Stomach (tissue), 9 donors: ENCODE results near the gene SRPX2. TPM values are rescaled to one million over a fixed set of nuclear protein-coding genes. Genes with fewer than 3 reads are reported as not detected.

Experiments used
- DNase-seq, 2 donors: peaks; one replicate each; pipeline versions ENCODE4 v3.0.0 to v3.0.0-alpha.2; 2013 to 2019
- H3K27ac ChIP-seq, 5 donors: fragments of 200-600 bp in 4 of 5; sonication (generic) in 4 of 5; one replicate each; pipeline ENCODE4 v1.5.1; 2013 to 2019; ENCODE audit warnings: mild to moderate bottlenecking in 1 of 5, moderate library complexity in 1 of 5
- H3K27me3 ChIP-seq, 3 donors: fragments of 200-600 bp; sonication (generic); one replicate each; pipeline ENCODE4 v1.5.1; 2017 to 2019; ENCODE audit warnings: mixed run types in 1 of 3
- H3K36me3 ChIP-seq, 4 donors: fragments of 200-600 bp; sonication (generic); 1 replicate in 3 of 4; 2 replicates in 1 of 4; pipeline ENCODE4 v1.5.1; 2016 to 2019
- H3K4me1 ChIP-seq, 4 donors: fragments of 200-600 bp; sonication (generic); one replicate each; pipeline ENCODE4 v1.5.1; 2016 to 2019
- H3K4me3 ChIP-seq, 4 donors: fragments of 200-600 bp; sonication (generic) in 3 of 4; one replicate each; pipeline ENCODE4 v1.5.1; 2016 to 2019; ENCODE audit warnings: mild to moderate bottlenecking in 1 of 4
- H3K9me3 ChIP-seq, 4 donors: fragments of 200-600 bp; sonication (generic); one replicate each; pipeline ENCODE4 v1.5.1; 2016 to 2019
- EP300 ChIP-seq: sonication (generic); formaldehyde crosslinking; IDR thresholded peaks from one replicate; pipeline ENCODE4 v1.6.1; 2017; ENCODE audit warnings: antibody characterized with exemption
- POLR2A ChIP-seq, 4 donors: fragments of 450-650 bp; IDR thresholded peaks; one replicate each; pipeline ENCODE4 v1.6.1; 2016; ENCODE audit warnings: antibody characterized with exemption in 4 of 4, control low read depth in 2 of 4, mild to moderate bottlenecking in 1 of 4, moderate library complexity in 1 of 4
- POLR2AphosphoS5 ChIP-seq, 3 donors: sonication (generic); formaldehyde crosslinking; IDR thresholded peaks; one replicate each; pipeline ENCODE4 v1.6.1; 2016; ENCODE audit warnings: antibody characterized with exemption in 3 of 3
- WGBS, 5 donors: extraction: QIAGEN DNeasy Blood & Tissue Kit in 3 of 5; methylation state at CpG; one replicate each; pipeline versions ENCODE4 v1.1.5 to v1.1.7; 2013 to 2018; 5-methylcytosine and 5-hydroxymethylcytosine counted together
- intact Hi-C: fragments of 100-400 bp; cut with DNase I; formaldehyde crosslinking; loops from one replicate; pipeline ENCODE4 v1.15.1; 2023; ENCODE audit warnings: low total_unique reads
- polyA plus RNA-seq, 3 donors: library from polyadenylated mRNA; stranded (reverse); fragments of 200-250 nt; gene quantifications; one replicate each; pipeline ENCODE4 v1.2.3, GENCODE V29; 2013
- total RNA-seq, 5 donors: library from RNA; depleted of rRNA; stranded (reverse); fragments of >200 nt; gene quantifications; one replicate each; pipeline versions ENCODE4 v1.1.0 to v1.2.3, GENCODE V29; 2014 to 2016
- TF ChIP-seq, protein P1 (sequence below), 7 experiments: fragments of 450-650 bp in 4 of 7; fragments of 200-600 bp in 3 of 7; sonication (generic) in 3 of 7; IDR thresholded peaks; one replicate each; pipeline ENCODE4 v1.5.1; 2016 to 2019; ENCODE audit warnings: antibody characterized with exemption in 7 of 7, control low read depth in 2 of 7, mild to moderate bottlenecking in 1 of 7
- donor health status: healthy with polysubstance abuse.
- donor health status: Bipolar disorder and iron deficiency.
- donor health status: healthy.

The SRPX2 gene
- total and polyA plus RNA-seq, 8 donors: 2.6 to 28.0 (median 7.5) TPM

DNA sequence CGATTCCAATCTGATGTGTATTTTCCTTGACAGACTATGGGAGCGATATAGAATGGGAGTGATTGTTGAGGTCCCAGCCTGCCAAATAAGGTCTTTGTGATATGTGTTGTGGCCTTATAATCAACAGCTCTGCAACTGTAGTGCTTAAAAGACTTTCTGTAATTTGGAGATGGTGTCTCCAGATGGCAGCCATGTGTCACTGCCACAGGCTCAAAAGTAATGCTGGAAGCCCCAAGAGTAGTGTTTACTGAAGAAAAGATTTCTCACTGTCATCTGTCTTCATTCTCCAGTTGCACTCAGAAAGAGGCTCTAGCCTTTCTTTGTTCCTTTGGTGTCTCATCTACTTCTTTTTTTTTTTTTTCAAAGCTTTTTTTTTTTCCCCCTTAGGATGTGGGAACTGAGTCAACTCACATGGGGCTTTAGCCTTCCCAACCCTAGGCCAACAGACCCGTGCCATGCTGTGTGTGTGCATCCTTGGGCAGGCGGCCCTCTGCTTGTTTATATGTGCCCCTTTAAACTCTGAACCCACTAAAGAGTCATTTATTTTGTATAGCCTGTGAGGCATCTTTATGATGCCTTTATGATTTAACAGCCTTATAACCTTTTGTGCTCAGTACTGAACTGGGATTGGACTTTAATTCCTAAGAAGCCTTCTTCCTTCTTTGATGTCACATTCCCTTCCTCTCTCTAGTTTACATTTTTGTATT, 15.6 kb downstream of the SRPX2 start:
- Histone ChIP-seq H3K36me3 (no peaks in the 10 kb centered on the region), H3K4me1 (peaks cover 0 to 8% (median 4%) of the 10 kb centered on the region in 4 donors), H3K27ac (no peak overlapping the region), H3K9me3 (no peaks in the 10 kb centered on the region), H3K4me3 (no peak overlapping the region), H3K27me3 (peaks cover 0 to 4% (median 0%) of the 10 kb centered on the region in 3 donors)
- no peak for TF ChIP-seq EP300
- TF ChIP-seq POLR2A (IDR thresholded peaks at IDR 0.05): no peak
- TF ChIP-seq, protein P1, sequence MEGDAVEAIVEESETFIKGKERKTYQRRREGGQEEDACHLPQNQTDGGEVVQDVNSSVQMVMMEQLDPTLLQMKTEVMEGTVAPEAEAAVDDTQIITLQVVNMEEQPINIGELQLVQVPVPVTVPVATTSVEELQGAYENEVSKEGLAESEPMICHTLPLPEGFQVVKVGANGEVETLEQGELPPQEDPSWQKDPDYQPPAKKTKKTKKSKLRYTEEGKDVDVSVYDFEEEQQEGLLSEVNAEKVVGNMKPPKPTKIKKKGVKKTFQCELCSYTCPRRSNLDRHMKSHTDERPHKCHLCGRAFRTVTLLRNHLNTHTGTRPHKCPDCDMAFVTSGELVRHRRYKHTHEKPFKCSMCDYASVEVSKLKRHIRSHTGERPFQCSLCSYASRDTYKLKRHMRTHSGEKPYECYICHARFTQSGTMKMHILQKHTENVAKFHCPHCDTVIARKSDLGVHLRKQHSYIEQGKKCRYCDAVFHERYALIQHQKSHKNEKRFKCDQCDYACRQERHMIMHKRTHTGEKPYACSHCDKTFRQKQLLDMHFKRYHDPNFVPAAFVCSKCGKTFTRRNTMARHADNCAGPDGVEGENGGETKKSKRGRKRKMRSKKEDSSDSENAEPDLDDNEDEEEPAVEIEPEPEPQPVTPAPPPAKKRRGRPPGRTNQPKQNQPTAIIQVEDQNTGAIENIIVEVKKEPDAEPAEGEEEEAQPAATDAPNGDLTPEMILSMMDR (IDR thresholded peaks at IDR 0.05): no peak
- no peak for TF ChIP-seq POLR2AphosphoS5 (IDR thresholded peaks at IDR 0.05)
- intact Hi-C loops: no loop called here
- 47 to 75% (median 67%) methylated on average over 3 to 4 of the region's 4 CpGs for WGBS, 5 donors
- DNase-seq: no peak

DNA sequence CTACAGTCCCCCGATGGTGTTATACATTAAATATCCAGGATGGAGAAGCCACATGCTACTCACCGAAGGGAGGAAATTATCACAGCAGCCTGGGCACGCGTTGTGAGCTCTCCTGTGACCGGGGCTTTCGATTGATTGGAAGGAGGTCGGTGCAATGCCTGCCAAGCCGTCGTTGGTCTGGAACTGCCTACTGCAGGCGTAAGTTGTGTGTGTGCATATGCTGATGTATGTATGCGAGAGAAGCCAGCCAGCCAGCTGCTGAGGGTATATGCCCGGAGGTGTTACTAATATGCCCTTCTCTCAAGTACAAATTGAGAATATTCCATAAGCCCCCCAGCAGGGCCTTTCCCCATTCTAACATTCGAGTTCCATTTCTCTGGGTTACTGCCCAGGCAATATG, 18.2 kb downstream of the SRPX2 start:
- DNase-seq: no peak
- WGBS, 5 donors: 87 to 95% (median 92%) methylated on average over 12 to 13 of the region's 13 CpGs
- Histone ChIP-seq H3K4me3 (no peak overlapping the region), H3K27me3 (peaks cover 0 to 4% (median 0%) of the 10 kb centered on the region in 3 donors), H3K9me3 (no peaks in the 10 kb centered on the region), H3K27ac (no peak overlapping the region), H3K4me1 (peaks cover 0 to 8% (median 4%) of the 10 kb centered on the region in 4 donors), H3K36me3 (no peaks in the 10 kb centered on the region)
- TF ChIP-seq, protein P1 (IDR thresholded peaks at IDR 0.05): no peak
- TF ChIP-seq EP300 (no peak), POLR2A (IDR thresholded peaks at IDR 0.05) (no peak), POLR2AphosphoS5 (IDR thresholded peaks at IDR 0.05) (no peak)
- intact Hi-C loops: no loop called here

DNA sequence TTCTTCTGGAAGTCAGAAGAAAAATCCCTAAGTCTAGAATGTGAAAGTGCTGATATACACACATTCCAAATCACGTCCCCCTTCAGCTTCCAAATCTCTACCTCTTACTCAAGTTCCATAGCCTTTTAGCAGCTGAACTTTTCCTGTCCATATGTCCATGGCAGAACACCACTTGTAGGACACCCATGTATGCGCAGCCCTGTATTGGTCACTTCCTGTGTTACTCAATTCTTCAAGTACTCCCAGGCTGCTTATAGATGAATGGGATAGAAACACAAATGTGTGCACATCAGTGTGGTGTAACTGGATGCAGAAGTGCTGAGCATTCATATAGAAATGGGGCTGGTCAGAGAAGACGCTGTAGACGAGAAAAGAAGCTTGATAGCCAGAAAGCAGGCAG, 18.8 kb downstream of the SRPX2 start:
- DNase-seq: no peak
- Histone ChIP-seq H3K36me3 (no peaks in the 10 kb centered on the region), H3K4me1 (peaks cover 0 to 8% (median 4%) of the 10 kb centered on the region in 4 donors), H3K27ac (no peak overlapping the region), H3K27me3 (peaks cover 0 to 4% (median 0%) of the 10 kb centered on the region in 3 donors), H3K9me3 (no peaks in the 10 kb centered on the region), H3K4me3 (no peak overlapping the region)
- intact Hi-C loops: no loop called here
- TF ChIP-seq, protein P1 (IDR thresholded peaks at IDR 0.05): no peak
- TF ChIP-seq EP300: no peak
- no peak for TF ChIP-seq POLR2A (IDR thresholded peaks at IDR 0.05)
- no peak for TF ChIP-seq POLR2AphosphoS5 (IDR thresholded peaks at IDR 0.05)
- WGBS, 5 donors: 80 to 90% (median 85%) methylated on average over 4 of the region's 4 CpGs

DNA sequence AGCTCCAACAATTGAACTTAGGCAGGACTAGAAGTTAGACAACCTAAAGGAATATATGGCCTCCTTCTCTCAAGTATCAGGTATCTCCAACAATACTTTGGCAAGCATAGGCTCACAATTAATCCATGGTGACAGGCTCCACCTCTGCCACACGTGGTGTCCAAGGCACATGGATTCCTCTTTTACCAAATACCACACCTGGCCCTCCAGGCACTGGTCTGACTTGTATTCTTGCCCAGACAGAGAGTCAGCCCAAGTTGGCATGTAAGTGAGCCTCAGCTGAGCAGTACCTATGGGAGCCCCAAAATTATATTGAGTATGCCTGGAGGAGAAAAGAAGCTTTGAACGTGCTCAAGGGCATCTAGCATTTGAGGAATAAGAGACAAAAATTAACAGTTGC, 19.6 kb downstream of the SRPX2 start:
- DNase-seq: no peak
- H3K36me3 ChIP-seq: no peaks in the 10 kb centered on the region
- intact Hi-C loops: no loop called here
- no peak overlapping the region for H3K27ac ChIP-seq
- WGBS, 5 donors: 41 to 72% (median 47%) methylated on average over 2 of the region's 2 CpGs
- H3K27me3 ChIP-seq: peaks cover 0 to 4% (median 0%) of the 10 kb centered on the region in 3 donors
- no peak for TF ChIP-seq EP300
- TF ChIP-seq, protein P1 (IDR thresholded peaks at IDR 0.05): no peak
- TF ChIP-seq POLR2A (IDR thresholded peaks at IDR 0.05): no peak
- TF ChIP-seq POLR2AphosphoS5 (IDR thresholded peaks at IDR 0.05): no peak
- no peaks in the 10 kb centered on the region for H3K9me3 ChIP-seq
- H3K4me3 ChIP-seq: no peak overlapping the region
- peaks cover 0 to 8% (median 4%) of the 10 kb centered on the region in 4 donors for H3K4me1 ChIP-seq
